ENCODE data around the gene ZFP36L1. TPM values are rescaled to one million over a fixed set of nuclear protein-coding genes. Genes with fewer than 3 reads are reported as not detected.

ZFP36L1 gene
- total RNA-seq, 2 experiments from 2014 or later = 254 to 258 TPM

DNA sequence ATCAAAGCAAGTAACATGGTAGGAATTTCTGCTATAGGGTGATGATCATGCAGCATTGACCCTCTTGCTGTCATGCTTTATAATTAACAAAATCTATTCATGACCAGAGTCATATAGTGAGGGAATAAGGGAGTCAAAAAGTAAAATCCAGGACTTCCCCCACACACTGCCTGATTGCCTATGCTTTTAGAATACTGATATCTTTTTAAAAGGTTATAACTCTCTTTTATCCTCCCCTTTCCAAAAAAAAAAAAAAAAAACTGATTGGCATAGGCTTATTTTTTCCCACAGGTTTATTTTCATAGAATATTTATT is 51.4 kb downstream of the ZFP36L1 start:
- DNase-seq (no peak), ATAC-seq (ENCODE audit: poor library complexity) (no peak)
- Histone ChIP-seq H3K27me3 (ENCODE audit: control insufficient read depth in 1 of 2, insufficient read depth in 2 of 2, low read length in 2 of 2) (no peaks in the 10 kb centered on the region), H3K27ac (ENCODE audit: low read depth in 1 of 2, low read length in 2 of 2) (no peak overlapping the region), H3K4me3 (ENCODE audit: low read length) (no peak overlapping the region), H3K9me3 (ENCODE audit: control insufficient read depth in 1 of 2, insufficient read depth in 1 of 2, low read length in 2 of 2) (no peaks in the 10 kb centered on the region), H3K4me1 (ENCODE audit: insufficient read depth, low read length) (peaks cover 10% of the 10 kb centered on the region), H3K36me3 (ENCODE audit: insufficient read depth, low read length) (no peaks in the 10 kb centered on the region)
- CTCF ChIA-PET = no interaction called here
- H3K9me3 Mint-ChIP-seq = peaks cover 4% of the 10 kb centered on the region
- peaks cover 1% of the 10 kb centered on the region for H3K4me1 Mint-ChIP-seq (ENCODE audit: low read depth)
- TF ChIP-seq, protein P1, sequence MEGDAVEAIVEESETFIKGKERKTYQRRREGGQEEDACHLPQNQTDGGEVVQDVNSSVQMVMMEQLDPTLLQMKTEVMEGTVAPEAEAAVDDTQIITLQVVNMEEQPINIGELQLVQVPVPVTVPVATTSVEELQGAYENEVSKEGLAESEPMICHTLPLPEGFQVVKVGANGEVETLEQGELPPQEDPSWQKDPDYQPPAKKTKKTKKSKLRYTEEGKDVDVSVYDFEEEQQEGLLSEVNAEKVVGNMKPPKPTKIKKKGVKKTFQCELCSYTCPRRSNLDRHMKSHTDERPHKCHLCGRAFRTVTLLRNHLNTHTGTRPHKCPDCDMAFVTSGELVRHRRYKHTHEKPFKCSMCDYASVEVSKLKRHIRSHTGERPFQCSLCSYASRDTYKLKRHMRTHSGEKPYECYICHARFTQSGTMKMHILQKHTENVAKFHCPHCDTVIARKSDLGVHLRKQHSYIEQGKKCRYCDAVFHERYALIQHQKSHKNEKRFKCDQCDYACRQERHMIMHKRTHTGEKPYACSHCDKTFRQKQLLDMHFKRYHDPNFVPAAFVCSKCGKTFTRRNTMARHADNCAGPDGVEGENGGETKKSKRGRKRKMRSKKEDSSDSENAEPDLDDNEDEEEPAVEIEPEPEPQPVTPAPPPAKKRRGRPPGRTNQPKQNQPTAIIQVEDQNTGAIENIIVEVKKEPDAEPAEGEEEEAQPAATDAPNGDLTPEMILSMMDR (IDR thresholded peaks at IDR 0.05) = no peak
- intact Hi-C loops (cut with DNase I, micrococcal nuclease) = no loop called here
- no peaks in the 10 kb centered on the region for H3K36me3 Mint-ChIP-seq (ENCODE audit: low read depth)
- H3K4me3 Mint-ChIP-seq = no peak overlapping the region
- H3K27ac Mint-ChIP-seq = no peak overlapping the region
- POLR2A ChIA-PET = no interaction called here
- H3K27me3 Mint-ChIP-seq = no peaks in the 10 kb centered on the region

DNA sequence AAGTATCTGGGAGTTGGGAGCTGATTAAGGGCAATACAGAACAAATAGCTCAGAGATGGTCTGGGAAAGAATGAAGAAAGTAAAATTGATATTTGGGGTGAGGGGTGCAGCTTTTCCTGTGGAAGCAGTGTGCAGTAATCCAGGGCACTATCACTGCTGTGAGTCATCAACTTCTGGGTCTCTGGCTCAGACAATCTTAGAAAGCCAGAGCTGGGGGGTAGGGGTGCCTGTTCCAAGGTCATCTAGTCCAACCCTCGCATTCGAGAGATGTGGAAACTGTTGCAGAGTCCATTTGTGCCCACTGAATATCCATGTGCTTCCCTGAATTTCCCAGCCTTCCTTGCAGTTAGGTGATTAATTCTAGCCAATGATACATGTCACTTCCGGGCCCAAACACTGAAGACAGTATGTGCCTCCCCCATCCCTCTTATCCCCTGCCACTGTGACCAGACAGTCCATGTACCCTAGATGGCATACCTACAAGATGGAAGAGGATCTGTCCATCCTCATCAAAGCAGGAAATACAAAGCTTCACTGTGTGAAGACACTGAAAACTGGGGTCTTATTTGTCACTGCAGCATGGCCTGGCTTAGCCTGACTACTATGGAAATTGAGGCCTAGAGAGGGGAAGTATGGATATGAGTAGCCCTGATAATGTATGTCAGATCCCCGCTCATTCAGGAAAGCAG is 51.9 kb downstream of the ZFP36L1 start:
- ChIA-PET POLR2A (no interaction called here), CTCF (no interaction called here)
- intact Hi-C loops (cut with DNase I, micrococcal nuclease) = no loop called here
- no peak overlapping the region for H3K4me3 Mint-ChIP-seq
- H3K4me1 Mint-ChIP-seq (ENCODE audit: low read depth) = peaks cover 6% of the 10 kb centered on the region
- ATAC-seq (ENCODE audit: poor library complexity) (no peak), DNase-seq (no peak)
- no peaks in the 10 kb centered on the region for H3K27me3 Mint-ChIP-seq
- Histone ChIP-seq H3K4me1 (ENCODE audit: insufficient read depth, low read length) (peaks cover 15% of the 10 kb centered on the region), H3K36me3 (ENCODE audit: insufficient read depth, low read length) (no peaks in the 10 kb centered on the region), H3K9me3 (ENCODE audit: control insufficient read depth in 1 of 2, insufficient read depth in 1 of 2, low read length in 2 of 2) (no peaks in the 10 kb centered on the region), H3K4me3 (ENCODE audit: low read length) (no peak overlapping the region), H3K27me3 (ENCODE audit: control insufficient read depth in 1 of 2, insufficient read depth in 2 of 2, low read length in 2 of 2) (no peaks in the 10 kb centered on the region), H3K27ac (ENCODE audit: low read depth in 1 of 2, low read length in 2 of 2) (no peak overlapping the region)
- peaks cover 4% of the 10 kb centered on the region for H3K9me3 Mint-ChIP-seq
- no peak overlapping the region for H3K27ac Mint-ChIP-seq
- H3K36me3 Mint-ChIP-seq (ENCODE audit: low read depth) = no peaks in the 10 kb centered on the region
- TF ChIP-seq, protein P1 (IDR thresholded peaks at IDR 0.05) = no peak

DNA sequence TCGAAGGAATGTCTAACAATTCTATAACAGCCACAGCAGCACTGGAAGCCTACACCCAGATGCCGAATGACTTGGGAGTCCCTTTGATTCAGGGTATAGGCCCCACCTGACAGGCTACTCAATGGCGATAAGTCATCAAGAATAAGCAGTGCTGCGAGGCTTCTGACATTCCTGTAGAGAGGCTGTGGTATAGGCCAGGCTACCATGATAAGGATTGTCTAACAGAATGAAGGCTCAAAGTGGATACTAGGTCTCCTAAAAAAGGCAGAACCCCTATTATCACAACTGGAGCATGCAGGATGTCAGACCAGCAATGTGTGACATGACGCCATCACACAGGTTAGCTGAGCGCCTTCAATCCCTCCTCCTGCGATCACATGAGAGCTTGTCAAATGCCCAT is 53.2 kb downstream of the ZFP36L1 start:
- Mint-ChIP-seq H3K36me3 (ENCODE audit: low read depth) (no peaks in the 10 kb centered on the region), H3K27ac (no peak overlapping the region), H3K4me3 (no peak overlapping the region), H3K9me3 (peaks cover 4% of the 10 kb centered on the region), H3K4me1 (ENCODE audit: low read depth) (peaks cover 15% of the 10 kb centered on the region), H3K27me3 (no peaks in the 10 kb centered on the region)
- no peaks in the 10 kb centered on the region for H3K36me3 ChIP-seq (ENCODE audit: insufficient read depth, low read length)
- no peak for ATAC-seq (ENCODE audit: poor library complexity)
- H3K27ac ChIP-seq (ENCODE audit: low read depth in 1 of 2, low read length in 2 of 2) = no peak overlapping the region
- POLR2A ChIA-PET = no interaction called here
- TF ChIP-seq, protein P1 (IDR thresholded peaks at IDR 0.05) = no peak
- intact Hi-C loops (cut with DNase I, micrococcal nuclease) = no loop called here
- CTCF ChIA-PET = no interaction called here
- H3K9me3 ChIP-seq (ENCODE audit: control insufficient read depth in 1 of 2, insufficient read depth in 1 of 2, low read length in 2 of 2) = no peaks in the 10 kb centered on the region
- no peak overlapping the region for H3K4me3 ChIP-seq (ENCODE audit: low read length)
- peaks cover 26% of the 10 kb centered on the region for H3K4me1 ChIP-seq (ENCODE audit: insufficient read depth, low read length)
- no peaks in the 10 kb centered on the region for H3K27me3 ChIP-seq (ENCODE audit: control insufficient read depth in 1 of 2, insufficient read depth in 2 of 2, low read length in 2 of 2)
- no peak for DNase-seq
